HG02588 (cell line): ENCODE data around the gene GP2.

ENCODE experiments used
- ATAC-seq: cut with Tn5 transposase; IDR thresholded peaks from one replicate; pipeline ENCODE4 v1.9.1; 2021; ENCODE audit warnings: mild to moderate bottlenecking, moderate library complexity; ENCODE audit not compliant: unreplicated experiment

GP2 gene

DNA sequence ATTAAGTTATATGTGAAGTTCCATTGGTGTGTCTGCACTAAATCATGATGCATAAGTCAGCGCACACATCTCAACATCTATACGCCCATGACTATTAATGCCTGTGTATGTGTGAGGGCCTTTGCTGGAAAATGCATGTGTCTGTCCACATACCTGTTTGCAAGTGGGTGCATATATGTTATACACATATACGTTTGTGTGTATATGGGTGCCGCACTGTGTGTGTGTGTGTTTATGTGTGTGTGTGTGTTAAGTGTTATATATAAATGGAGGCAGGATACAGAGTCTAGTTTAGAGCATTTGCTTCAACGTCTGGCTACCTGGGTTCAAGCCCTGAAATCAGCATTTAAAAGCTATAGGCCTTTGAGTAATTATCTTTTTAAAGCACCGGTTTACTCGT lies 19.5 kb downstream of the GP2 start:
- ATAC-seq = no peak

DNA sequence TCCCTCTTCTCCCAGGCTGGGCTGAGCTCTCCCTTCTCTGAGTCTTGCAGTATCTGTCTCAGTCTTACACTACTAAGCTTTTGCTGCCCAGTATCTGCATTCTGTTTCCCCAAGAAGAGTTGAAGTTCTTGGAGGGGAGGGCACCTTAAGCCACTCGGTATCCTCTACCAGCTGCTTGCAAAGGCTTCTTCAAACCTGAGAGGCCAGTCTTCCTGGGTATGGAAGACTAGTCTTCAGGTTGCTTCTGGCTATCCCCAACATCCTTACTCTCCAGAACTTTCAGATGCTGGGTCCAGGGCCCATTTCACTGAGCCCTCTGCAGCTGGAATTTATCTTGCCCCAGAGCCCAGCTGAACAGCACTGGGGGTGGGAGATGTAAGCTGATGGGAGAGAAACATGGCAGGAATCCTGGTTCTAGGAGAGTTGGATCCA lies 20.1 kb downstream of the GP2 start:
- no peak for ATAC-seq

DNA sequence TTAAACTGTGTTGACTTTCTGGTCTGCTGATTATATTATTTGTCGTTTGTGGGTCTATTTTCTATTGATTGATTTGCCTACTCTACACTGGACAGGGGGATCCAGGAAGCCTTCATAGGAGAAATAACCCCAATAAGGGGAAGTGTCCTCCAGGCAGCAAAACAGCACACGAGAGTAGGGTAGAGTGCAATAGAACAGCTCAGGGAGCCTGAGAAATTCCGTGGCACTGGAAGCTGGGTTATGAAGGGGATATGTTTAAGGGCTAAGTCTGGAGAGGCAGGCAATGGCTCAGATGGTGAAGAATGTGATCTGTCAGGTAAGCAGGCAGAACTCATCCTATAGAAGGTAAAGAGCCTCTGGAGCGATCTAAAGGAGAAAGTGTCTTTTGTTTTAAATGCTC lies 20.9 kb downstream of the GP2 start:
- ATAC-seq = no peak

DNA sequence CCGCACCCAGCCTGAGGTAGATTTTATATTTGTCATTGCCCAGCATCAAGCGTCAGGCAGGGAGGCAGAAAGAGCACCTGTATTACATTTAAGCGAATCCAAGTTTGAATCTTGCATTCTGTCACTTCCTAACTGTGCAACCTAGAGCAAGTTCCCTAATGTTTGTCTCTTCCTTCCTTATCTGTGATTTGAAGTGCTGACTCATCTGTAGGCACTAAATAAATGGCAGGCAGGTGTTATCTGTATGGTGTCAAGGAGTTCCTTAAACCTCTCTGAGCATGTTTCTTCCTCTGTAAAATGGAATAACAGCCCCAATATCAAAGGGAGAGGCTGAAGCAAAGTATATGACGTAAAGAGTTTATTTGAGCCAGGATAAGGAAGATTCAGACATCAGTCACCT lies 24.3 kb downstream of the GP2 start:
- no peak for ATAC-seq

DNA sequence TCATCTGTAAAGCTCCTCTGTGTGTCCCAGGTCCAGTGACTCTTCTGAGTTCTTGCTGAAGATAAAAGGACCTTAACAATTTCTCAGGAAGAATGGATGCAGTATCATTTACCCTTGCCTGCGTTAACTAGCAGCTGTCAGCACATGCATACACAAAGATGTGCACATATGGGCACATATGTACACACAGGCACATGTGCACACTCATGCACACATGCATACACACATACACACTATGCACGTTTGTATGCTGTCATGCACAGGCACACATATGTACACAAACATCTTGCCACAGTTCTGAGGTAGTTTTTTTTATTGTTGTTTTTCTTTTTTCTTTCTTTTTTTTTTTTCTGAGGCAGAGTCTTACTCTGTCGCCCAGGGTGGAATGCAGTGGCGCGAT lies 24.9 kb downstream of the GP2 start:
- no peak for ATAC-seq

DNA sequence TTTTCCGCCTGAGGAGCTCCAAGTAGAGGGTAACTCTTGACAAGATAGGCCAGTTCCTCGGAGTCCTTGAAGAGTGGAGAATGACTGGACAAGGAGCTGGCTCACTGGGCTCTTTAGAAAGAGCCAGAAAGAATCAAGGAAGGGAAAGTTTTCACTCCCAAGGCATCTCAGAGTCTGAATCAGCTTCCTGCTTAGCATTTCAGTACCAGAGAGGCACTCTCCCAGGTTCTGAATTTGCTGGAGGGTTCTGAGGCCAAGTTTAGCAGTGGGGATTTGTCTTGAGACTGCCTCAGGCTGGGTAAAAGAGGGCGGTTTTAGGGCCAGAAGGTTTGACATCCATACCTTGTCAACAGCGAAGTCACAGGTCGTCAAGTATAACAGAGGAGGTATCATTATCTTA lies 25.5 kb downstream of the GP2 start:
- no peak for ATAC-seq

DNA sequence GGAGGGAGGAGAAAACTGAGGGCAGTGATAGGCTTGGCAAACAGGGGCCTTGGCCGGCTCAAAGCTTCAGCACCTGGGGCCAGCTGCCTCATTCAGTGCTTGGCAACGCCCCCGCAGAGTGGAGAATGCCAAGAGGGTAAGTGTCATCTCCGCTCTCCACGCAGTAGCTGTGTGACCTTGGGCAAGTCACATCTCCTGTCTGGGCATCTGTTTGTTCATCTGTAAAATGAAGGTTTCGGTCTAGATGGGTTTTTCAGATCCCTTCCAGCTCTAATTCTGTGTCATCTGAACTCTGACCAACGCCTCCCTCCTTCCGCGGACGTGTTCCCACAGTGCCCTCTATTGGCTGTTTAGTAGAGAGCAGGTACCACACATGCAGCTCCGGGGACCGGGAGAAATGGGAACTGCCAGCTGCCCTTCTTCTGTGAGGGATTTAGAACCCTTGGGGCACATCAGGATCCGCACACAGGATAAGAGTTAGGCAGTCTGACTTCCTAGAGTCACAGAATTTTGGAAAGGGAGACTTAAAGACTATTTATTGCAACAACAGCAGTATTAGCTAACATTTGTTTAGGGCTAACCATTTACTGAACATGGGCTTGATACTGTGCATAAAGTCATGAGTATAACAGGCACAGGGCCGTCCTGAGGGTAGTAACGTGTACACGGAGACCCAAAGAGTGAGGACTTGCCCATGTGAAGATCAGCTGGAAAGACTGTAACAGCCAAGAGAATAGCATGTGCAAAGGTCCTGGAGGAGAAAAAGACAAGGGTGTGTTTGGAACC lies 26.8 kb downstream of the GP2 start:
- no peak for ATAC-seq

DNA sequence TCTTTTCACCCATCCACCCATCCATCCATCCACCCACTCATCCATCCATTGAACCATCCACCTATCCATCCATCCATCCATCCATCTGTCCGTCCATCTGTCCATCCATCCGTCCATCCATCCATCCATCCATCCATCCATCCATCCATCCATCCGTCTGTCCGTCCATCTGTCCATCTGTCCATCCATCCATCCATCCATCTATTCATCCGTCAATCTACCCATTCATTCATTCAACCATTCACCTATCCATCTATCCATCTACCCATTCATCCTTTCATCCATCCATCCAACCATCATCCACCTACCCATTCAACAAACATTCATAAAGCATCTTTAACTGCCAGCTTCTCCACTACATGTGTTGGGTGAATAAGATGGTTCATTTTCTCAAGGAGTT lies 28.9 kb downstream of the GP2 start:
- ATAC-seq = no peak

DNA sequence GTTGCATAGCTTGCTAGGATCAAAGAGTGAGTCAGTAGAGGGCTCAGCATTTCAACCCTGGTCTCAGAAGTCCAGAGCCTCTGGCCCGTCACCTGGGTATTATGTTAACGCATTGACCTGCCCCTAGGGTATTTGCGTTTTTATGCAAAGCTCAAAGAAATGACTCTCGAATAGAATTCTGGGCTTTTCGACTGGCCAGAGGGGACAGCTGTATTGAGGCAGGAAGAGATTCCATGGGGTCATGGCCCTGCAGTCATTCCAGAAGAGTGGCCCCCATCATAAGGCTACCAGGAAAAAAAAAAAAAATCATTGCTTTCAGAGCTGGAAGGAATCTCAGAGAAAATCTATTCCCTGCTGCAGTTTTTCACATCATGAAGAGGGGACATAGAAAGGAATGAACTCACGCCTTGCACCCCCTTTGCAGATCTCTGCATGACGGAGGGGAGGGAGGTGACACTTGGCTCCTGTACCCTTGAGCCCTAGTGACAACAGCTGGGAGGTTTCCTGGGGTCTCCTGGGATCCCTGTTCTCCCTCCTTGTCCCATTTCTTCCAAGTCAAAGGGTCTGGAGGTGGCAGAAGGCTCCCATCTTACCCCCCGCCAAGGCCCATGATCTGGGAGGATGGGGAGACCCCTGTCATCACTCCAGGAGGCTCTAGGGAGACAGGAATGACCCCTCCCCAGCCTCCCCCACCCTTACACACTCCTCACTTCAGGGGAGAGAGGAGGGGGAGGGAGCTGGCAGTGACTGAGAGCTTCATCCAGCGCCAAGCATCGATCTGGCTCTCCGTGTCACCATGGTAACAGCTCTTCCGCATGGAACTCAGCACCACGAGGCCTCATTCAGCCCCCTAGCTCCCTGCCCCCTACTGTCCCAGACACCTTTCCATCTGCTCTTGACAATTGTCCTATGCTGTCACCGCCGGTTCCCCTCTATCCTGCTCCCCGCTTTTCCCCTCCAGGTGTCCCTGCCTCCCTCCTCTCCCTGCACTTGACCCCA lies 35.8 kb downstream of the GP2 start:
- ATAC-seq = no peak

DNA sequence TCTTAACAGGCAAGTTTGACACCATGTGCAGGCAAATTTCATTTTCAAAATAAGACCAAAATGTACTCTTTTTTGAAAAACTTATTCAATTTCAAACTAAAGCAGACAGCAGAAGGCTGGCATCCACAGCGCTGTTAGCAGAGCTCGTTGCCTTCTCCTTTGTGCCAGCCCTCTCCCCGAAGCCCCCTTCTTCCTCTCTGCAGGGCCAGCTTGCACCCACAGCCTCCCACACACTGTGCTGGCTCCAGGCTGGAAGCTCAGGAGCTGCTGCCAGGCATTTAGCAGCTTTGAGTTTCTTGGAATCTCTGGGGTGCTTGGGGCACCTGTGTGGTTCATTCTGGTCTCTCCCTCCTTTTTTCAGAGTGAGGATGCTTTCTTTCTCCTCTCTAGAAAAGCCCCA lies 37.7 kb downstream of the GP2 start:
- ATAC-seq = no peak

DNA sequence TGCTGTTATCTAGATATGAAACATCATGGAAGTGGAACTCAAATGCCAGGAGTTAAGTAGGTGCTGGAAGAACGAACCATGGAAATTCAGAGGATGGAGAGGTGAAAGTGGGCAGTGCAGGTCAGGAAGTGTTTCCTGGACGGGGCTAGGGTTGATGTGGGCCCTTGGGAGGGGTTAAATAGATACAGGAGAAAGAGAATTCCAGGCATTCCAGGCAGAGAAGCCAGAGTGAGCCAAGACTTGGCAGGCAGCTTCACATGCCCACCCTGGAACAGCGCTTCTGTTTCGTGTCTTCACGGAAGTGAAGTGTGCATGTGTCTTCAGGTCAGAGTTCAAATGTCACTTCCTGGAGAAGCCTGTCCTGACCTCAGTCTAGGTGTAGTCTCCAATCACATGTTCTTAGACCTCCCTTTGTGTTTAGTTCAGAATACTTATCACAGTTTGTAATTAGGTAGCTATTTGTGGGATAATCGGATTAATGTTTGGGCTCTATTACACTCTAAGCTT lies 41.3 kb downstream of the GP2 start:
- no peak for ATAC-seq

DNA sequence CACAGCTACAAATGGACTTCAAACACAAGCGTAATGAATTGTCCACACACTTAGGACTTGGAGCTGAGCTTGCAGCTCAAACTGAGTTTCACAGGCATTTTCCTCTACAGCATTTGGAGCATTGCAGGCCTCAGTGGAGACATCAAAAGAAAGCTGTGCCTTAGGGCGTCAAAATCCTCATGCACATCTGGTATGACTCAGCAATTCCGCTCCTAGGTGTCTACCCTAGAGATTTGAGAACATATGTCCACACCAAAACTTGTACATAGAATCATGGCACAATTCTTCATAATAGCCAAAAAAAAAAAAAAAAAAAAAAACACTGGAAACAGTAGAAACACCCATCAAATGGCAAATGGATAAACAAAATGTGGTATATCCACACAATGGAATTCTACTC lies 47.1 kb downstream of the GP2 start:
- no peak for ATAC-seq

DNA sequence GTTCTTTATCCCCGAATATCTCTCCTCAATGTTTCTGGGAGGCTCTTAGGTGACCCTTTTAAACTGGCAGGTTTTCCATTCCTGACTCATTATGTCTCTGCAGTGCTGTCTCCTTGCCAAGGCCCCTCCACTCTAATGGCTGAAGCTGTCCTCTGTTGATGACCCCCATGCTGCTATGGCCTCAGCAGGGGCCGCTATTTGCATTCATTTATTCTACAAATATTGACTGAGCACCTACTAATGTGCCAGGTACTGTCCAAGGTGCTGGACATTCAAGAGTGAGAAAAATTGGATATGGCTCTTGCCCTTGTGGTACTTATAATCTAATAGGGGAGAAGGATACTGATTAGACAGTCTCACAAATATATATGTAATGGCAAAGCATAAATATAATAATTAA lies 55.4 kb downstream of the GP2 start:
- ATAC-seq = no peak

DNA sequence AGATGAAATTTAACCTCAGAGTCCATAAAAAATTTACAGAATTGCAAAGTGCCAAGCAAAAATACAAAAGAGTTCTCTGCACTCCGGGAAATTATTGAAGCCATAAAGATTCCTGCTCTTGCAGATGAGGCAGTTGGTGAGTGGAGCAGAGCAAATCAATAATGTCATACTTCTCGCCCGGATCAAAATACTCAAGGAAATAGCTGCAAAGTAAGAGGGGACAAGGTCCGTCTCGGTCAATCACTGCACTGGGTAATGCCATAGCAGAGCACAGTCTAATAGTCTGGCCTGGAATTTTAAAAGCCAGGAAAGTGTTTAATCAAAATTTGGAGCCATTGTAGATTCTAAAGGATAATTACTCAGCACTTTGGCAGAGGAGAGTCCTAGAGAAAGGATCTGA lies 58.9 kb downstream of the GP2 start:
- ATAC-seq = no peak

DNA sequence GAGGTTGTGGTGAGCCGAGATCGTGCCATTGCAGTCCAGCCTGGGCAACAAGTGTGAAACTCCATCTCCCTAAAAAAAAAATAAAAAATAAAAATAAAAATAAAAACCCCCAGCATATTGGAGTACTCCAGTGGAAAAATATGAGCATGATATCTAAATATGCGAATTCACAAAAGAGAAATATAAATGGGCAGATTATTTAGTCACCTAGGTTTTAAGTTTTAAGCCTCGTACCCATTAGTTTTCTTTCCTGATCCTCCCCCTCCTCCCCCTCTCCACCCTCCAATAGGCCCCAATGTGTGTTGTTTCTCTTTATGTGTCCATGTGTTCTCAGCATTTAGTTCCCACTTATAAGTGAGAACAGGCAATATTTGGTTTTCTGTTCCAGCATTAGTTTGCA lies 62.3 kb downstream of the GP2 start:
- ATAC-seq = no peak

DNA sequence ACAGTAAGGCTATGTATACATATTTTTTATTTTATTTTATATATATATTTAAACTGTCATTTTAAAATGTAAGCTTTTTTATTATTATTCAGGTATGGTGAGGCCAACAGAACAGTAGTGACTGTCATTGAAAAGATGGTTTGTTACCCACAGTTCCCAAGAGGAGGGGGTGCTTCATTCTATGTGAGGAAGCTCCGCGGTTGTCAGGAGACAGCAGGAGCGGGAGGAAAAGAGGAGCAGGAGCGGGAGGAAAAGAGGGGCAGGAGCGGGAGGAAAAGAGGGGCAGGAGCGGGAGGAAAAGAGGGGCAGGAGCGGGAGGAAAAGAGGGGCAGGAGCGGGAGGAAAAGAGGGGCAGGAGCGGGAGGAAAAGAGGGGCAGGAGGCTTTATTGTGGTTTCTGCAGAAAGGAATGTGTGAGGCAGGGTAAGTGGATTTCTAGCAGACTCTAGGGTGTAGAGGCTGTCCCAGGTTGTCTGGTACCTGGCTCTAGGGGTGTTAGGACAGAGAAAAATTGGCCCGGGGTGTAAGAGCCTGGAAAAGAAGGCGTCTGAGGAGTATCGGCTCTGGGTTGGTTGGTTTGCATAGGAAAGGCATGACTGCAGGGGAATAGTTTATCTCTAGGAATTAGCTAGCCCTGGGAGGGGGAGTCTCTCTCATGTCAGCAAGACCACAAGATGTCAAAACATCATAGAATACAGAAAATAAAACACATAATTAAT lies 64.0 kb downstream of the GP2 start:
- ATAC-seq = no peak

DNA sequence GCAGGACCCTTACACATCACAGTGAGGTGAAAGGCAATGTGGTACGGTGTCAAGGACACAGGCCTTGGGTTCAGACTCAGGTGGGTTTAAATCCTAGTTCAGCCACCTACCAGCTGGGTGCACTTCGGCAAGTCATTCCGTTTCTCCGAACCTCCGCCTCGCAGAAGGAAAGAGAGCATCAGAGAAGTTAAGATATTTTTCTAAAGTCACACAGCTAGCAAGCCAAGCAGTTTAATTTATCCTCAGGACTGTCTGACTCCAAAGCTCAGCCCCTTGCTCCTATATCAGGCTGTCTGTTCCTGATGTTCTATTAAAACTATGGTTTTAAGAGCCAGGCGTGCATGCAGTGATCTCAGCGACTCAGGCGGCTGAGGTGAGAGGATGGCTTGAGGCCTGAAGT lies 65.1 kb downstream of the GP2 start:
- ATAC-seq = no peak

DNA sequence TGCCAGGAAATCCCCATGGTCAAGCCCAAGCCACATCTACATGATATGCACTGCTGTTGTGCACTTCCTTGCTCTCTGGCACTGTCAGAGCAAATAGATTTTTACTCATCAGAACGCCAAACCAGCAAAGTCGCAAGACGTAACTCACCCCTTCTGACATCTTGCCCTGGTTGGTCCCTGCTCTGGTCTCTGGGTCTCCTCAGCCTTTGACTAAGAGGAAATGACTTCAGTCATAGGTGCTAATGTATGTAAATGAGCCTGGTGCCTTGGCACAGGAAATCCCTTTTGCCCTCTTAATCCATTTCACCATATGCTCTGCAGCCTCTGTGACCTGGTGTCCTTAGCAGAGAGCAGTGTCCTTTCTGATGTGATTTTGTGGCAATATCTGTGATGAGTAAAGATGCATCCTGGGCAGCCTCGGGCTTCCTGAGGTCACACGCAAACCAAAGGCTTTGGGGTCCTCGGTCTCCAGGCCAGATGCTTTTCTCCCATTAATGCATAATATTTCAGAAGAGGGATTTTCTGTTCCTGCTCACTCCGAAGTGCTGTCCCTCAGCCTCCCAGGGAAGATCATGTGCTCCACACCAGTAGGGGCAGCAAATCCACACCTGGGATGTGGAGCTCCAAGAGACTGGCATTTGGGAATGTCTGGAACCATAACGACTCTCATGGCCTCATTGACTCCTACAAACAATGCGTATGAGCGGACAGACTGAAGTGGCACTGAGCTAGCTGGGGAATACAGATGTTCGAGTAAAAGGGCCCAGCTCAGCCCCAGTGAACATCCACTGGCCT lies 66.9 kb downstream of the GP2 start:
- ATAC-seq = no peak
